Sciatic nerve (tissue), 1 donor: ENCODE measurements around the gene TCEANC. TPM values are rescaled to one million over a fixed set of nuclear protein-coding genes. Genes with fewer than 3 reads are reported as not detected.

ENCODE experiments used
- total RNA-seq: library from RNA; stranded (reverse); fragmentation: NEBNext Ultra II Directional; extraction: Animal tissue kit (Norgen Biotek cat#: 25700); gene quantifications from one replicate; pipeline ENCODE4 v1.2.1, GENCODE V29; 2021
- donor health status: DM: no; HTN: no; CAD: no.

The TCEANC gene
- total RNA-seq, 1 donor from 2014 or later: 10.9 TPM

Other genes with a start within 250 kb of the TCEANC start
- 1.6 TPM for gene EGFL6, start 83.5 kb upstream of the TCEANC start, total RNA-seq
- gene RAB9A, start 36.0 kb downstream of the TCEANC start, total RNA-seq: 27.2 TPM
- 15.7 TPM for gene TRAPPC2, start 81.5 kb downstream of the TCEANC start, total RNA-seq
- gene OFD1, start 81.6 kb downstream of the TCEANC start, total RNA-seq: 46.6 TPM
- gene GPM6B, start 164.0 kb downstream of the TCEANC start, total RNA-seq: 527 TPM